IMR-90 (cell line): Measurements from ENCODE around the gene GPC6. TPM values are rescaled to one million over a fixed set of nuclear protein-coding genes. Genes with fewer than 3 reads are reported as not detected.

Source experiments
- ATAC-seq: fragments of 200-7000 bp; cut with Tn5 transposase; 2 replicates; pipeline ENCODE4 v1.9.1; 2020; ENCODE audit warnings: low read depth, mild to moderate bottlenecking, moderate library complexity
- BruUV-seq: library from RNA; stranded (reverse); fragments of 400-500 nt; replicated peaks from 2 replicates; lab custom pipeline; 2021; lab: Mats Ljungman, UMichigan
- CTCF ChIA-PET: fragments of 300-600 bp; formaldehyde crosslinking; extraction: SDS; loops from one replicate; lab custom pipeline; 2021; ENCODE audit warnings: antibody characterized with exemption; lab: Yijun Ruan, JAX
- POLR2A ChIA-PET: fragments of 300-600 bp; sonication (Branson Sonifier 250); formaldehyde crosslinking; loops from one replicate; lab custom pipeline; 2022; ENCODE audit warnings: antibody characterized with exemption; ENCODE audit not compliant: unreplicated experiment; lab: Charles Lee
- DNase-seq: peaks from one replicate; pipeline ENCODE4 v3.0.0; 2013
- H2AFZ ChIP-seq: replicated peaks from 2 replicates; pipeline ENCODE3; 2013; ENCODE audit warnings: low read length, mild to moderate bottlenecking; ENCODE audit not compliant: poor library complexity
- H2AK5ac ChIP-seq: 2 replicates; pipeline ENCODE4 v1.6.1; 2013; ENCODE audit warnings: low read depth, low read length, inconsistent platforms
- H2AK9ac ChIP-seq: replicated peaks from 2 replicates; pipeline ENCODE3; 2013; ENCODE audit warnings: mild to moderate bottlenecking, low read depth, low read length, moderate library complexity; ENCODE audit not compliant: poor library complexity
- H2BK120ac ChIP-seq: 2 replicates; pipeline ENCODE4 v1.6.1; 2013; ENCODE audit warnings: low read depth, low read length, inconsistent platforms
- H2BK15ac ChIP-seq: 3 replicates; pipeline ENCODE4 v1.6.1; 2013; ENCODE audit warnings: low read depth, low read length, inconsistent platforms
- H2BK20ac ChIP-seq: 2 replicates; pipeline ENCODE4 v1.6.1; 2013; ENCODE audit warnings: low read depth, mild to moderate bottlenecking, inconsistent platforms, low read length, moderate library complexity
- H2BK5ac ChIP-seq: 2 replicates; pipeline ENCODE4 v1.6.1; 2013; ENCODE audit warnings: mild to moderate bottlenecking, low read depth, low read length, inconsistent platforms; ENCODE audit not compliant: poor library complexity, severe bottlenecking
- H3K14ac ChIP-seq: replicated peaks from 2 replicates; pipeline ENCODE4 v1.6.1; 2013; ENCODE audit warnings: low read depth, low read length, inconsistent platforms
- H3K18ac ChIP-seq: 2 replicates; pipeline ENCODE4 v1.6.1; 2013; ENCODE audit warnings: low read depth, low read length, control low read depth
- H3K23ac ChIP-seq: 2 replicates; pipeline ENCODE4 v1.6.1; 2013; ENCODE audit warnings: low read depth, low read length, inconsistent platforms
- H3K27ac ChIP-seq: 2 replicates; pipeline ENCODE4 v1.5.1; 2013; ENCODE audit warnings: mild to moderate bottlenecking, control low read depth, low read length; ENCODE audit not compliant: insufficient read depth
- H3K27me3 ChIP-seq: 2 replicates; pipeline ENCODE4 v1.6.1; 2013; ENCODE audit warnings: low read length; ENCODE audit not compliant: control insufficient read depth, insufficient read depth
- H3K36me3 ChIP-seq: 2 replicates; pipeline ENCODE4 v1.6.1; 2013; ENCODE audit warnings: low read length, mixed read lengths; ENCODE audit not compliant: control insufficient read depth, insufficient read depth
- H3K4ac ChIP-seq: 2 replicates; pipeline ENCODE4 v1.6.1; 2013; ENCODE audit warnings: low read depth, low read length, inconsistent platforms
- H3K4me1 ChIP-seq: 2 replicates; pipeline ENCODE4 v1.6.1; 2013; ENCODE audit warnings: low read length, mixed read lengths; ENCODE audit not compliant: control insufficient read depth, insufficient read depth
- H3K4me2 ChIP-seq: 2 replicates; pipeline ENCODE4 v1.6.1; 2013; ENCODE audit warnings: low read depth, mild to moderate bottlenecking, control low read depth, low read length, moderate library complexity
- H3K4me3 ChIP-seq: 2 replicates; pipeline ENCODE4 v1.5.1; 2013; ENCODE audit warnings: low read depth, mild to moderate bottlenecking, control low read depth, low read length, moderate library complexity; ENCODE audit not compliant: insufficient read depth
- H3K56ac ChIP-seq: 2 replicates; pipeline ENCODE4 v1.6.1; 2013; ENCODE audit warnings: low read length, inconsistent platforms; ENCODE audit not compliant: insufficient read depth; ENCODE audit errors: extremely low read depth
- H3K79me1 ChIP-seq, 2 experiments: 2 replicates each; pipeline ENCODE4 v1.6.1; 2013; ENCODE audit warnings: low read length in 2 of 2, inconsistent platforms in 1 of 2, low read depth in 1 of 2
- H3K9ac ChIP-seq: 2 replicates; pipeline ENCODE4 v1.6.1; 2013; ENCODE audit warnings: low read depth, low read length, control low read depth
- H3K9me1 ChIP-seq: 2 replicates; pipeline ENCODE4 v1.6.1; 2013; ENCODE audit warnings: low read length, inconsistent platforms; ENCODE audit not compliant: insufficient read depth
- H3K9me3 ChIP-seq: 2 replicates; pipeline ENCODE4 v1.6.1; 2013; ENCODE audit warnings: low read length; ENCODE audit not compliant: control insufficient read depth, insufficient read depth
- H4K20me1 ChIP-seq: 2 replicates; pipeline ENCODE4 v1.6.1; 2013; ENCODE audit warnings: low read length, inconsistent platforms; ENCODE audit not compliant: insufficient read depth
- H4K5ac ChIP-seq: 2 replicates; pipeline ENCODE4 v1.6.1; 2013; ENCODE audit warnings: mild to moderate bottlenecking, low read depth, low read length, control low read depth
- H4K8ac ChIP-seq, 2 experiments: 2 replicates each; pipeline ENCODE4 v1.6.1; 2013; ENCODE audit warnings: low read depth in 2 of 2, low read length in 2 of 2, control low read depth in 1 of 2, inconsistent platforms in 1 of 2
- H4K91ac ChIP-seq: 2 replicates; pipeline ENCODE4 v1.6.1; 2013; ENCODE audit warnings: low read depth, low read length, inconsistent platforms; ENCODE audit not compliant: insufficient read depth
- MAFK ChIP-seq: IDR thresholded peaks from 2 replicates; pipeline ENCODE4 v1.6.1; 2012; ENCODE audit warnings: low read depth, low read length, improper control_type of control experiment
- SMC3 ChIP-seq: fragments of 150-350 bp; IDR thresholded peaks from 2 replicates; pipeline ENCODE4 v1.6.1; 2016; ENCODE audit warnings: low read depth, mild to moderate bottlenecking, antibody characterized with exemption, low read length, moderate library complexity
- WGBS, 2 experiments: methylation state at CpG; one replicate each; pipeline versions ENCODE4 v1.1.5 to v1.1.7; 2013; ENCODE audit warnings: missing lambda C conversion rate in 2 of 2; ENCODE audit not compliant: insufficient read length in 1 of 2; ENCODE audit errors: extremely low coverage in 2 of 2; 5-methylcytosine and 5-hydroxymethylcytosine counted together
- dilution Hi-C: fragments of 300-500 bp; cut with HindIII; formaldehyde crosslinking; loops from one replicate; pipeline ENCODE4 v1.14.3; 2018; ENCODE audit warnings: low sequenced_read_pairs; ENCODE audit not compliant: unreplicated experiment
- in situ Hi-C: fragments of 300-500 bp; cut with MboI; formaldehyde crosslinking; loops from 3 replicates; pipeline ENCODE4 v1.14.3; 2019; ENCODE audit warnings: low sequenced_read_pairs, inconsistent platforms, mixed read lengths
- intact Hi-C: fragments of 100-400 bp; cut with micrococcal nuclease; formaldehyde crosslinking; loops from 2 replicates; pipeline ENCODE4 v1.10.0; 2022
- polyA plus RNA-seq, 3 experiments: library from polyadenylated mRNA; depleted of rRNA; stranded (reverse); fragments of >200 nt; gene quantifications; 2 replicates each; pipeline ENCODE4 v1.2.3, GENCODE V29; 2012; ENCODE audit warnings: low replicate concordance in 1 of 3
- total RNA-seq: library from RNA; depleted of rRNA; stranded (reverse); fragments of >200 nt; gene quantifications from 2 replicates; pipeline ENCODE4 v1.2.3, GENCODE V29; 2012

GPC6 gene
- total and polyA plus RNA-seq, 2 of the 4 experiments (the other 2 are of a cell fraction): 14.9 to 39.4 TPM

GRCh38 chr13:93437081-93437480 is 210.5 kb downstream of the GPC6 start:
- H2AK5ac ChIP-seq: no peak overlapping the region
- H3K56ac ChIP-seq: no peak overlapping the region
- no peak overlapping the region for H2BK20ac ChIP-seq
- no peak overlapping the region for H3K4me3 ChIP-seq
- H3K23ac ChIP-seq: no peak overlapping the region
- ChIA-PET CTCF (no interaction called here), POLR2A (no interaction called here)
- no peak overlapping the region for H2BK15ac ChIP-seq
- H3K9me3 ChIP-seq: no peaks in the 10 kb centered on the region
- no peak for ATAC-seq
- no peaks in the 10 kb centered on the region for H3K36me3 ChIP-seq
- H2BK5ac ChIP-seq: no peak overlapping the region
- no peak overlapping the region for H3K14ac ChIP-seq
- BruUV-seq: no TSS peak
- no peak overlapping the region for H2AK9ac ChIP-seq
- TF ChIP-seq MAFK (no peak), SMC3 (no peak)
- H3K79me1 ChIP-seq: no peaks in the 10 kb centered on the region
- no peaks in the 10 kb centered on the region for H4K20me1 ChIP-seq
- H3K9me1 ChIP-seq: peaks cover 5% of the 10 kb centered on the region
- no peak overlapping the region for H3K18ac ChIP-seq
- no CpG with 5 or more reads among the region's 4 CpGs for WGBS, 2 experiments
- no peak overlapping the region for H2AFZ ChIP-seq
- H3K4me1 ChIP-seq: no peaks in the 10 kb centered on the region
- H3K27me3 ChIP-seq: no peaks in the 10 kb centered on the region
- H4K91ac ChIP-seq: no peak overlapping the region
- DNase-seq: no peak
- H3K9ac ChIP-seq: no peak overlapping the region
- no peak overlapping the region for H2BK120ac ChIP-seq
- no peak overlapping the region for H3K4me2 ChIP-seq
- no peak overlapping the region for H3K27ac ChIP-seq
- H4K5ac ChIP-seq: no peak overlapping the region
- dilution Hi-C loops: no loop called here
- H4K8ac ChIP-seq: no peak overlapping the region
- in situ Hi-C loops: no loop called here
- intact Hi-C loops: no loop called here
- no peak overlapping the region for H3K4ac ChIP-seq
